ENCODE data around the gene DYNC1I1. TPM values are rescaled to one million over a fixed set of nuclear protein-coding genes. Genes with fewer than 3 reads are reported as not detected.

The DYNC1I1 gene
- total RNA-seq, 1 donor from 2014 or later, result 147 TPM

Other genes starting within 250 kb of the DYNC1I1 start
- 6.4 TPM for gene PDK4, start 176.0 kb upstream of the DYNC1I1 start, total RNA-seq

Data from temporal lobe (tissue), 1 donor.